GM12872 (cell line): ENCODE results near the gene ARHGAP36.

Experiments
- TF ChIP-seq, protein P1 (sequence below): IDR thresholded peaks from 3 replicates; pipeline ENCODE4 v1.5.1; 2011; ENCODE audit warnings: low read depth, mild to moderate bottlenecking, low read length, moderate library complexity; ENCODE audit not compliant: insufficient read depth

The ARHGAP36 gene, protein sequence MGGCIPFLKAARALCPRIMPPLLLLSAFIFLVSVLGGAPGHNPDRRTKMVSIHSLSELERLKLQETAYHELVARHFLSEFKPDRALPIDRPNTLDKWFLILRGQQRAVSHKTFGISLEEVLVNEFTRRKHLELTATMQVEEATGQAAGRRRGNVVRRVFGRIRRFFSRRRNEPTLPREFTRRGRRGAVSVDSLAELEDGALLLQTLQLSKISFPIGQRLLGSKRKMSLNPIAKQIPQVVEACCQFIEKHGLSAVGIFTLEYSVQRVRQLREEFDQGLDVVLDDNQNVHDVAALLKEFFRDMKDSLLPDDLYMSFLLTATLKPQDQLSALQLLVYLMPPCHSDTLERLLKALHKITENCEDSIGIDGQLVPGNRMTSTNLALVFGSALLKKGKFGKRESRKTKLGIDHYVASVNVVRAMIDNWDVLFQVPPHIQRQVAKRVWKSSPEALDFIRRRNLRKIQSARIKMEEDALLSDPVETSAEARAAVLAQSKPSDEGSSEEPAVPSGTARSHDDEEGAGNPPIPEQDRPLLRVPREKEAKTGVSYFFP

DNA sequence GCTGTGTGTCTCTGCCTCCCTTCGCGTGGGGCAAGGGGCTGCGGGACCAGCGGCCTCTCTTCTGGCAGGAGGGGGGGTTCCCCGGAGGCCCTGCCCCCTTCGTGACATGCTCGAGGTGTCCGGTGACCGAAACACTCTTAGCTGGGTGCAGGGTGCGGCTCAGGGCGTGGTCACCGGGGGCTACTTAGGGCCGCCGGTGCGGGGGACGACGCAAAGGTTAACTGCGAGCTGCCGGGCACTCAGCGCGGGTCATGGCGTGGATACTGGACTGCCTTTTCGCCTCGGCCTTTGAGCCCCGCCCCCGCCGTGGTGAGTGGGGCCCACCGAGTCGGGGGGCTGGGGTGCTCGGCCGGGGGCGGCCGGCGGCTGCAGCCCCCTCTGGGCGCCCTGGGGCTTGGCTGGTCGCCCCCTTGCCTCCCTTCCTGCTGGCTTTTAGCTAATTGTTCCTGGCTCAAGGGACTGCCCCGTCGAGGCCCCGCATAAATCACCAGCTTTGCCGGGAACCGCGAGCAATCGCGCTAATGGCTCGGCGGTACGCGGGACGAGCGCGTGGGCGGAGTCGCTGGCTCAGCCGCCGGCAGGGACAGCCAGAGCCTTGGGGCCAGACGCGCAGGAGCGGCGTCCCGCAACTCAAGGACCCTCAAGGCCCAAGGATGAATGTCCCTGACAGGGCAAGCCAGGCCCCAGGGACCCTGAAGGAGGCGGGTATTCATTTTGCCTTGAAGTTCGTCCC is at the start of gene ARHGAP36:
TSS of gene ARHGAP36 (plus strand) at position 211 of the 733 bp plus-strand sequence. CDS start 23,320 bp downstream, outside the sequence.
- TF ChIP-seq, protein P1, sequence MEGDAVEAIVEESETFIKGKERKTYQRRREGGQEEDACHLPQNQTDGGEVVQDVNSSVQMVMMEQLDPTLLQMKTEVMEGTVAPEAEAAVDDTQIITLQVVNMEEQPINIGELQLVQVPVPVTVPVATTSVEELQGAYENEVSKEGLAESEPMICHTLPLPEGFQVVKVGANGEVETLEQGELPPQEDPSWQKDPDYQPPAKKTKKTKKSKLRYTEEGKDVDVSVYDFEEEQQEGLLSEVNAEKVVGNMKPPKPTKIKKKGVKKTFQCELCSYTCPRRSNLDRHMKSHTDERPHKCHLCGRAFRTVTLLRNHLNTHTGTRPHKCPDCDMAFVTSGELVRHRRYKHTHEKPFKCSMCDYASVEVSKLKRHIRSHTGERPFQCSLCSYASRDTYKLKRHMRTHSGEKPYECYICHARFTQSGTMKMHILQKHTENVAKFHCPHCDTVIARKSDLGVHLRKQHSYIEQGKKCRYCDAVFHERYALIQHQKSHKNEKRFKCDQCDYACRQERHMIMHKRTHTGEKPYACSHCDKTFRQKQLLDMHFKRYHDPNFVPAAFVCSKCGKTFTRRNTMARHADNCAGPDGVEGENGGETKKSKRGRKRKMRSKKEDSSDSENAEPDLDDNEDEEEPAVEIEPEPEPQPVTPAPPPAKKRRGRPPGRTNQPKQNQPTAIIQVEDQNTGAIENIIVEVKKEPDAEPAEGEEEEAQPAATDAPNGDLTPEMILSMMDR = no peak

DNA sequence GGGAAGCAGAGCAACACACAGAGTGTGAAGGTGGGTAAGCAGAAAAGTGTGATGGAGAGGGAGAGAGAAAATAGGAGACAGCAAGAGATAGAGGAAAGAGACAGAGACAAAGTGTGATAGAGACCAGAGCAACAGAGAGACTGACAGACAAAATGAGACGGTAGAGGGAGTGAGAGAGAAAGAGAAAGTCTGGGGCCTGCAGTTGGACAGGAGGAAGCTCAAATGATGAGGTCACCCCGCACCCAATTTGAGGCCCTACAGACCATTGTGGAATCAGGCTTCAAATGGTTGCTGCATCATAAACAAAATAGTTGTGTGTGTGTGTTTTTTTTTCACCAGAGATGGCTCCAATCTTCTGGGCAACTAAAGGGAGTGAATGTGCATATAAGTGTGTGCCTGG is 48.0 kb upstream of the ARHGAP36 start:
- TF ChIP-seq, protein P1 = no peak

DNA sequence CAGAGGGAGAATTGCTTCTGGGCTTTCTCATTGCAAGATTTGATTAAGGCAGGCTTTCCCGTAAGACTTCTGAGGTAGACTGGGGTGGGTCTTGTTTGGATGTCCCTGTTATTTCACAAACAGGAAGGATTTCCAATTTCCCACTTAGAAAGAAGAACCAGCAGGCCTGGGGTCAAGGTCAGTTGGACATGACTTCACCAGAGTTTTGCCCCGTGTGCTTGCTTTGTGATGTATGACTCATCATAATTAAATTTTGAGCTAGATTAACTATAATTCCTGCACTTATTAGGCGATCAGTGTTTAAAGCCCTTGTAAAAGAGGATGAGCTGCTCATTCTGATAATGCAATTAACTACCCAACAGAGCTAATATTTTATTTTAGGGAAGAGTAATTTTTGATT is 32.8 kb upstream of the ARHGAP36 start:
- TF ChIP-seq, protein P1 = no peak

DNA sequence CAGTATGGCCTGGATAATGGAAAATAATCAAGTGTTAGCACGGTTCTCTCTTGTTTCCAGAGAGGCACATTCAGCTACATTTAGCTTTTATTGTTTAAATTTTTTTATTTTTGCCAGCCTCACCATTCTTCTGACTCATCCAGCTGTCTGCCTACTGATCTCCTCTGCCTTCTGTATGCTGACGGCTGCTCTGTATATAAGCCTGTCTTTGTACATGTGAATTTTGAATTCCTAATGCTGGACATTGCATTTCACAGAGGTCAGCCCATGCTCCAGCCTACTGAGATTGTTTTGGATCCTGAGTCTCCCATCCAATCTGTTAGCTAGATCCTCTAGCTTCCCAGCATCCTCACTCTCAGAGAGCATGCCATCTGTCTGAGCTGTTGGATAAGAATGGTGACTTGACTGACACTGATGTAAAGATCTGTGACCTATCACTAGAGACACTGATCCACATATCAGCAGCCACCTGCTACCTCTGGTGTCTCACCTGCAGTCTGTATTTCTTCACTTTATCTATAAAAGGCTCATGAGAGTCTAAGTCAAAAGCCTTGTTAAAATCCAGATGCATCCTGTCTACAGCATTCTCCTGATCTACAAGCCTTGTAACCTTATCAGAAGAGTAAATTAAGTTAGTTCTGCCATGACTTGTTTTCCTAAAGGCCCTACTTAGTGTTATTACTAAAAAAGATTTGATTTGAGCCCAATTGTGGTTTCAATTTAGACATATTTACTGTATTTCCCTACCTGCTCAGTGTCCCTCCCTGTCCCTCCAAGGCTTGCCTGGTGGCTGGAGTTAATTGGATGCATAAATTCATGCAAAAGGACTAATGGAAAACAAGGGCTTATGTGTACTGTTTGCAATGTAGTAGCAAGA is 25.6 kb upstream of the ARHGAP36 start:
- TF ChIP-seq, protein P1 = no peak

DNA sequence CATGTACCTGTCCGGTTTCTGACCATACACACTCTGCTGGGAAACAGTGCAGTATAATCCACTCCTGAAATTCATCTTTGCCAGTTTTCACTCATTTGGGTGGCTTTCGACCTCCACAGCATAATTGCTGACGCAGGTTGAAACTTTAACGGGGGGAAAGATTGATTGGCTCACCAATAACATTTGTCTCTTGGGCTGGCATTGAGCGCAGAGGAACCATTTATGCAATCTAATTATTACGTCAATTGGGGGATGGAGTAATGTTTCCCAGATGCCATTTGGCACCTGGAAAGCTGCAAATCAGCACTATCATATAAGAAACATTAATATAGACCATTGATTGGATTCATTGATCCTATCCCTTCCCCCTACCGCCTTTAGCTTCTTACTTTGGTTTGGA is 24.1 kb upstream of the ARHGAP36 start:
- TF ChIP-seq, protein P1 = no peak

DNA sequence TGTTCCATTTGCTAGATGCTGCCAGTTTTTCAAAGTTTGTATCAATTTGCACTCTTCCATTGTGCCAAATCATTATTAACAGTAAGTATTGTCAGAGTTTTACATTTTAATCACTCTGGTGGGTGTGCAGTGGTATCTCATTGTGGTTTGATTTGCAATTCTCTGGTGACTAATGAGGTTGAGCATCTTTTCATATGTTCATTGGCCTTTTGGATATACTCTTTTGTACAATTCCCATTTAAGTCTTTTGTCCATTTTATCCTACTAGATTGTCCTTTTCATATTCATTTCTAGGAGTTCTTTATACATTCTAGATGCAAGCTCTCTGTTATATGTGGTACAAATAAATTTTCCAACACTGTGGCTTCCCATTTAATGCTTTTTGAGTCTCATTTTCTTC is 17.4 kb upstream of the ARHGAP36 start:
- TF ChIP-seq, protein P1 = no peak

DNA sequence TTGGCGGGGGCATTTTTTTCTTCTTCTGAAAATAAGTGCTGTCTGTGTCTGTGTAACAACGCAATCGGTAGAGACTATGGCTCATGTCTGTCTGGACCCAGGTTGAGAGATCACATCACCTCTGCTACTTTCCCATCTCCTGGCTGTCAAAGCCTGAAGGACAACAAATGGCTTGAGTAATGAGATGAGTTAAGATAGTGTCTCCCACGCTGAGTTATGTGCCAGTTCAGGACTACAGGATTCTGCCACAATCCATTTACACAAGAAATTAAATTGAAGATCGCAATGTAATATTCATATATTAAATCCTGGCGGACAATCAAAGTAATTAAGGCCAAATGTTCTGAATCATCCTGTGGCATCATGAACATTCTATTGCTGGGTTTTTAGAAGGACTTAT is 16.5 kb upstream of the ARHGAP36 start:
- TF ChIP-seq, protein P1 = no peak
